Measurements from ENCODE around the gene ACTR3C.
A peak's percentile ranks its signal among the peaks of the same experiment; 100 is the strongest.

The ACTR3C gene

GRCh38 chr7:150322833-150323681 lies at the start of gene ACTR3C, which contains the start of gene LRRC61:
Gene ACTR3C, minus strand, starts transcription at chr7:150323545. Its CDS starts 28,249 bp downstream, at chr7:150295296.
Gene LRRC61, plus strand, starts transcription at chr7:150323355. Its CDS starts 13,507 bp downstream, at chr7:150336862.
- peak; percentile 83 to 92 for DNase-seq

GRCh38 chr7:150372271-150373048 lies 49.1 kb upstream of the ACTR3C start:
- DNase-seq: no peak

- DNase-seq: no peak
These were observed 48.6 kb upstream of the ACTR3C start for GRCh38 chr7:150371996-150372270.

- no peak for DNase-seq
These were observed 48.0 kb upstream of the ACTR3C start for GRCh38 chr7:150371131-150371995.

- no peak for DNase-seq
These were observed 47.3 kb upstream of the ACTR3C start for GRCh38 chr7:150370612-150371071.

- no peak for DNase-seq
These were observed 46.6 kb upstream of the ACTR3C start for GRCh38 chr7:150369748-150370501.

GRCh38 chr7:150368884-150369747 lies 45.8 kb upstream of the ACTR3C start:
- DNase-seq: peak; percentile 52 to 71

GRCh38 chr7:150368096-150368883 lies 44.9 kb upstream of the ACTR3C start, which contains the start of gene REPIN1:
Gene REPIN1, plus strand, starts transcription at chr7:150368822. Its CDS starts 890 bp downstream, at chr7:150369712.
- peak; percentile 92 to 96 for DNase-seq

- peak in 1 of 2 experiments; percentile 98 for DNase-seq
These were observed 44.3 kb upstream of the ACTR3C start for GRCh38 chr7:150367677-150368095.

- no peak for DNase-seq
These were observed 42.5 kb upstream of the ACTR3C start for GRCh38 chr7:150365673-150366398.

GRCh38 chr7:150365194-150365593 lies 41.8 kb upstream of the ACTR3C start:
- DNase-seq: no peak

GRCh38 chr7:150363872-150364271 lies 40.5 kb upstream of the ACTR3C start:
- no peak for DNase-seq

- DNase-seq: no peak
These were observed 40.0 kb upstream of the ACTR3C start for GRCh38 chr7:150363370-150363769.

GRCh38 chr7:150361807-150362621 lies 38.7 kb upstream of the ACTR3C start:
- no peak for DNase-seq

- DNase-seq: no peak
These were observed 38.1 kb upstream of the ACTR3C start for GRCh38 chr7:150361402-150361801.

- DNase-seq: no peak
These were observed 37.2 kb upstream of the ACTR3C start for GRCh38 chr7:150360363-150361058.

- DNase-seq: no peak
These were observed 36.4 kb upstream of the ACTR3C start for GRCh38 chr7:150359622-150360362.
